NCI-H526 treated with DMSO at 0.1 percent for 48 hours (cell line): Measurements from ENCODE around the gene MPRIP.

ENCODE experiments used
- DNase-seq: peaks from one replicate; lab custom pipeline; 2025; lab: John Stamatoyannopoulos, UW

MPRIP gene

GRCh38 chr17:17213775-17214174 lies 171.5 kb downstream of the MPRIP start:
- DNase-seq, result no peak

GRCh38 chr17:17214646-17215436 lies 172.6 kb downstream of the MPRIP start:
- no peak for DNase-seq

GRCh38 chr17:17215575-17215974 lies 173.3 kb downstream of the MPRIP start:
- DNase-seq, result no peak

- no peak for DNase-seq
Measured at GRCh38 chr17:17216236-17216635, 174.0 kb downstream of the MPRIP start.

- DNase-seq, result no peak
Measured at GRCh38 chr17:17216776-17217175, 174.5 kb downstream of the MPRIP start.

- DNase-seq, result no peak
Measured at GRCh38 chr17:17217995-17218394, 175.7 kb downstream of the MPRIP start.

- no peak for DNase-seq
Measured at GRCh38 chr17:17220529-17220928, 178.3 kb downstream of the MPRIP start.

GRCh38 chr17:17221329-17221728 lies 179.1 kb downstream of the MPRIP start:
- no peak for DNase-seq

GRCh38 chr17:17223736-17224135 lies 181.5 kb downstream of the MPRIP start:
- no peak for DNase-seq

GRCh38 chr17:17224137-17224536 lies 181.9 kb downstream of the MPRIP start:
- DNase-seq, result no peak

- no peak for DNase-seq
Measured at GRCh38 chr17:17225901-17226300, 183.6 kb downstream of the MPRIP start.

- DNase-seq, result no peak
Measured at GRCh38 chr17:17226451-17227265, 184.4 kb downstream of the MPRIP start.

GRCh38 chr17:17227608-17228520 lies 185.6 kb downstream of the MPRIP start:
- no peak for DNase-seq

- no peak for DNase-seq
Measured at GRCh38 chr17:17228521-17229279, 186.4 kb downstream of the MPRIP start.

GRCh38 chr17:17229416-17230384 lies 187.4 kb downstream of the MPRIP start:
- DNase-seq, result no peak

GRCh38 chr17:17231621-17232302 lies 189.5 kb downstream of the MPRIP start:
- DNase-seq, result no peak

- no peak for DNase-seq
Measured at GRCh38 chr17:17232303-17232621, 190.0 kb downstream of the MPRIP start.

- no peak for DNase-seq
Measured at GRCh38 chr17:17235212-17236174, 193.2 kb downstream of the MPRIP start.
